Stimulated activated CD8-positive, alpha-beta memory T cell treated with anti-CD3 and anti-CD28 coated beads, Interleukin-7, amount 100 ng/mL, for 48 hours (primary cell): ENCODE measurements around the gene GJC2.
"Not testable (repeated sequence)": the region's sequence is repeated elsewhere in the genome, so short reads cannot be mapped to it uniquely, and the experiment has no call there.

Source experiments
- DNase-seq, 2 donors: peaks; one replicate each; pipeline ENCODE4 v3.0.0-alpha.2; 2020; ENCODE audit warnings: low read depth in 1 of 2; ENCODE audit errors: extremely low read depth in 1 of 2

Gene GJC2

DNA sequence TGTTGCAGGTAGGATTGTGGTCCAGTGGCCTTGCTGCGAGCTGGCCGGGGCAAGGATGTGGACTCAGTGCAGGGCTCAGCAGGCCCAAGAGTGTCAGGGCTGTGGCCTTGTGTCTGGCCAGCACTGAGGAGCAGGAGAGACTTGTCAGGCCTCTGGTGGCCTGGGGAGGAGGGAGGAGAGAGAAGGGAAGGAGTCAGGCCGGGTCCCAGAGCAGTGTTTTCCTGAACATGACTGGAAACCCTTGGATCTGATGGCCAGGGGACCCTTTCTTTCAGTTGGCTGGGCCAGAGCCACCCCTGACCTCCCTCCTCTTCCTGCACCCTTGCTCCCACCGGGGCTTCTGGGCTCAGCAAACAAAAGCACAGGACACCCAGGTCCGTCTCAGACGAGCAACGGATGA, 20.9 kb downstream of the GJC2 start:
- no peak for DNase-seq

DNA sequence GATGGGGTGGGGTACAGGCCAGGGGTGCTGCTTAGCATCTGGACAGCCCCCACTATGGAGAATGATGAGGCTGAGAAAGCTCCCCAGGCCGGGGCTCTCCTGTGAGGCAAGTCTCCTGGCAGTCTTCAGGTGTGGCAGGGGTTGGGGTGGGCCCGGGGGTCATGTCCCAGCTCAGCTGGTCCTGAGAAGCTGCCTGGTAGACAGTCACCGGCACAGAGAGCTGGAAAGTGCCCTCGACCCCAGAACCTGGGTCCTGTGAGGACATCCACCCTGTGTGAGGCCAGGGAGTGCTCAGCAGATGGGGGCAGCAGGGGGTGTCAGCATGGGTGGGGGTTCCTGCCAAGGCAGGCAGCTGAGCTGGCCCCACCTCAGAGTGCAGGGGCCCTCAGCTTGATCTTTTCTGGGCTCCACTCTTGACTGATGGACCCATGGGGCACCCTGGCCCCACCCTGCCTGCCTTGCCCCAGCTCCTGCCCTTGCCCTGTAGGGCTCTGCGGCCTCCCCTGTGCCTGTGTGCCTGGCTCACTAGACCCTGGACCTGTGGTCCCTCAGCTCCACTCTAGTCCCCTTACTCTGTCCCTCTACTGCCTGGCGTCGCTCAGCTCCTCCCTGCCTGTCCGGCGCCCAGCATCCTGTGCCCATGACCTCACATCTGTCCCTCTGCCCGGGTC, 21.6 kb downstream of the GJC2 start:
- DNase-seq = no peak

DNA sequence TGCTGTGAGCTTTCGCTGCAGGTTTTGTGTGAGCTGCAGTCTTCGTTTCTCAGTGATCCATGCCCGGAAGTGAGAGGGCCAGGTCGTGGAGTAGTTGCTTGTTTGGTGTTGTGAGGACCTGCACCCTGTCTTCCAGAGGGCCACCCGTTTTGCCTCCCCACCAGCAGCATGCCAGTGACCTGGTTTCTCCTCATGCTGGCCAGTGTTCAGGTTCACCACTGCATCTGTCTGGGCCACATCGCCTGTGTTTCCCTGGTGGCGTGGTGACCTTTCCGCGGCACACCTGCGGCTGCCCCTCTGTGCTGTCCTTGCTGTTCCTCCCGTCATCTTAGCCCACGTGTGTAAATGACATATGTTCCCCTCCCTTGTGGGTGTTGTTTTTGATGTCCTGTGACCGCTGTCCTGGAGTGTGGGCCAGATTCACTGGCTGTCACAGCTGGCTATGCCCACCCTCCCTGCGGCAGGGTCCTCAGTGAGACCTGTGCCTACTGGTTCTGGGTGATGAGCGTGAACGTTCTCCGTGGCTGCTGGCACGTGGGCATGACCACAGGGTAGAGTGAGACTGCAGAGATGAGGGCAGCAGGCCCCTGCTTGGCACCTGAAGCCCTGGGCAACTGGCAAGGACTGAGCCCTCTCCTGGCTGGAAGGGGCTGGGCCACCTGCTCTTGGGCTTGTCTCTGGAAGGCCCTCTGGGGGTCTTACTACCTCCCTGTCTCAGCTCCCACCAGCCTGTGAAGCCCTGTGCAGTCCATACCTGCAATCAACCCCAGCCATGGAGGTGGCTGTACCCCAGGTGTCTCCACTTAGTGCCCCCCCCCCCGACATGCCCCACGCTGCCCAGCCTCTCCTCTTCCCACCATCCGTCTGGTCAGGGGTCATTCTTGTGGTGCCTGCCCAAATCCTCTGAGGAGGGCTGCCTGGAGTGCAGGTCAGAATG, 23.1 kb downstream of the GJC2 start:
- no peak for DNase-seq

DNA sequence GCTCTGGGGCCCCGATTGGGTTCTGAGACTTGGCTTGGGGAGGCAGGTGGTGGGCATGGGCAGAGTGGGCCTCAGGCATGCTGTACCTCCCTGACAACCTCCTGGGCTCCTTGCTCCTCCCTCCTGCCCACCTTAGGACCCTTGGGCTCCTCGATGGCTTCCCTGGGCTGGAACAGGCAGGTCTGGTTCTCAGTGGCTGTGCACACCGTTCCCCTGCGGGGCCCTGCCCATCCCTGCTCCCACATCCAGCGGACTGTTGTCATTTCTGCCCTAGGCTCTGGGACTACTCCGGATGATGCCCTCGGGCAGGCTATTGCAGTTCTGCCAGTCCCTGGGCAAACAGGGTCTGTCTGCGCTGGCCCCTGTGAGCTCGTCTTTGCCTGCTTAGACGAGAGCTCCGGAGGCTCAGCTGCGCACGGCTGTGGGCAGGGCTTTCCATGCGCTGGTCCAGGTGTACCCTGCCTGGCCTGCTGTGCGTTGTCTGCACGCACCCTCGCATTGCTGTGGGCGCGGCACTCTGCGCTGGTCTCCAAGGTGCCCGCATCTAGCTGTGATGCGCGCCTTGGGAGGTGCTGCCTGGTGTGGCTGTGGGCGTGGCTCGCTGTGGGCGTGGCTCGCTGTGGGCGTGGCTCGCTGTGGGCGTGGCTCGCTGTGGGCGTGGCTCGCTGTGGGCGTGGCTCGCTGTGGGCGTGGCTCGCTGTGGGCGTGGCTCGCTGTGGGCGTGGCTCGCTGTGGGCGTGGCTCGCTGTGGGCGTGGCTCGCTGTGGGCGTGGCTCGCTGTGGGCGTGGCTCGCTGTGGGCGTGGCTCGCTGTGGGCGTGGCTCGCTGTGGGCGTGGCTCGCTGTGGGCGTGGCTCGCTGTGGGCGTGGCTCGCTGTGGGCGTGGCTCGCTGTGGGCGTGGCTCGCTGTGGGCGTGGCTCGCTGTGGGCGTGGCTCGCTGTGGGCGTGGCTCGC, 24.1 kb downstream of the GJC2 start:
- DNase-seq = not testable (repeated sequence)

DNA sequence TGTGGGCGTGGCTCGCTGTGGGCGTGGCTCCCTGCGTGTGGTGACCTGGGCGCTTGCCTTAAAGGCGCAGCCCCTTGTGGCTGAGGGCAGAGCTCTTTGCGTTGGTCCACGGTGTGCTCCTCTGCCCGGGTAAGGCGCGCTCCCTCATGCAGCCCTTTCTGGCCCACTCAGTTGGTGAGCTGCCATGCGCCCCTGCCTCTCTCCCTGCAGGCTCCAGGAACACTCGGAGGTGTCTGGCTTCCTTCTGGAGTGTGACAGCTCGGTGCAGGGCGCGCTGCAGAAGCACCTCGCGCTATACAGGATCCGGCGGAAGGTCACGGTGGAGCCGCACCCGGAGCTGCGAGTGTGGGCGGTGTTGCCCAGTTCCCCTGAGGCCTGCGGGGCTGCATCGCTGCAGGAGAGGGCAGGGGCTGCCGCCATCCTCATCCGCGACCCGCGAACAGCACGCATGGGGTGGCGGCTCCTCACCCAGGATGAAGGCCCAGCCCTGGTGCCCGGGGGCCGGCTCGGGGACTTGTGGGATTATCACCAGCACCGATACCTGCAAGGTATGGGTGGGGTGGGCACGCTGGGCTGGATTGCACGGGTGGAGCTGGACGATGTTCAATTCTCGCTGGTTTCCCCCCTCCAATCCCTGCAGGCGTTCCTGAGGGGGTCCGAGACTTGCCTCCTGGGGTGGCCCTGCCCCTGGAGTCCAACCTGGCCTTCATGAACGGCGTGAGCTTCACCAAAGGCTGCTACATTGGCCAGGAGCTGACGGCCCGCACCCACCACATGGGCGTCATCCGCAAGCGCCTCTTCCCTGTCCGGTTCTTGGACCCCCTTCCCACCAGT, 25.0 kb downstream of the GJC2 start:
- no peak for DNase-seq

DNA sequence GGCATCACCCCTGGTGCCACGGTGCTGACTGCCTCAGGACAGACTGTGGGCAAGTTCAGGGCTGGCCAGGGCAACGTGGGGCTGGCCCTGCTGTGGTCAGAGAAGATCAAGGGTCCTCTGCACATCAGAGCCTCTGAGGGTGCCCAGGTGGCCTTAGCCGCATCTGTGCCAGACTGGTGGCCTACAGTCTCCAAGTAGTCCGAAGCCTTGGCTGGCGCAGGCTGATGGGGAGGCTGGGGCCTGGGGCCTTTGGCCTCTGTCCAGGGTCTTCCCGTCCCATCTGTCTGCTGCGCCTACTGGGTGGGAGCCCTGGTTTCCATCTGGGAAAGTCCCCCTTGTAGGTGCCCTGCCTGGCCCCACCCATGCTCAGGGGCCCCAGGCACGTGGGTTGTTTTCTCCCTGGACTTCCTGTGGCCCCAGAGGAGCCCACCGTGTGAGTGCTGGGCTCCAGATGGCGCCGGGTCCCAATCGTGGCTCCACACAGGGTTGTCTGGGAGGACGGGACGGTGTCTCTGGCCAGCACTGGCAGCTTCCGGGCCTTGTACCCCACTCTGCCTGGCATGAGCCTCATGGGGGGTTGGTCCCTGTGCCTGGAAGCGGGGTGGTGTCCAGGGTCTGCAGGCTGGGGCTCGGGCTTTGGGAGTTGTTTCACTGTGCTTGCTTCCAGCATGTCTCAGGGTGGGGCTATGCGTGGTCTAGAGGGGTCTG, 25.7 kb downstream of the GJC2 start:
- no peak for DNase-seq

DNA sequence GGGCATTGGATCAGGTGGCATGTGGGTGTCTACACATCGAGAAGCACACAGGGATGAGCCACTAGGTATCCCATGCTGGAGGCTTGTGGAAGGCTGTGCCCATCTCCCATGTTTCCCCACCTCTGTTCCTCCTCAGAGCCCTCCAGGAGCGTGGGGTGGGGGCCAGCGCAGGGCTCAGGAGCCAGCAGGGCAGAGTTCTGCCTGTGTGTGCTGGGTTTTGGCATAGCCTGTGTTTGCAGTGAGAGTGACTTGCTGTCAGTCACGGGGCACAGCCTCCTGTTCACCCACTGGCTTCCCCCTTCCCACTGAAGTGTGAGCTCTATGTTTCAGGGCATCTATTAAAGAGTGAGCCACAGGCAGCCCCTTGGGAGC, 26.3 kb downstream of the GJC2 start:
- no peak for DNase-seq

DNA sequence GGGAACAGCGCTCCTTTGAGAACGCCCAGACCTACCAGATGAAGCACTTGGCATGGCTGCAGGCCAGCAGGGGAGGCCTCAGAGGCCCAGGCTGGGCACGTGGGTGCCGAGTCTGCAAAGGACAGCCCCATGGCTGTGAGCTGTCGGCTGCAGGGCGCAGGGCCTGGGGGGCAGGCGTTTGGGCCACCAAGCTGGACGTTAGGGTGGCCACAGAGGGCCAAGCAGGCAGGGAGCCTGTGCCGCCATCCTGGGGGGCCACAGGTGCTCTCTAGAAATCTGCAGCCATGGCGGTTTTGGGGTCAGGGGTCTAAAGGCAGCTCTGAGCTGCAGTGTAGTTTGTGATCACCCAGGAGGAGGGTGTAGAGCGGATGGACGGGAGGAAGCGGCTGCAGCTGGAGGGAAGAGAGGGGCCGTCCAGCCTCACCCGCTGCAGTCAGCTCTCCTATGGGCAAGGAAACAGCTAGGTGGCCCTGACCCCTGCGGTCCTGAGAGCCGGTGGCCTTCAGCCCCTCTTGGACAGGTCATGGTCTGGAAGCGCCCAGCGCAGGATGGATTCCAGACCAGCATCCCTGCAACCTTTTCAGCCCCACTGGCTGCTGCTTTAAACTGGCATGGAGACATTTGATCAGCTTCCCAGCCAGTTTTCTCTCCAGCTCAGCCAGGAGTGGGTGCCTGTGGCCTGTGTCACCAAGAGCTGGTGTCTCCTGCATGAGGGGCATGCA, 26.9 kb downstream of the GJC2 start:
- DNase-seq = no peak

DNA sequence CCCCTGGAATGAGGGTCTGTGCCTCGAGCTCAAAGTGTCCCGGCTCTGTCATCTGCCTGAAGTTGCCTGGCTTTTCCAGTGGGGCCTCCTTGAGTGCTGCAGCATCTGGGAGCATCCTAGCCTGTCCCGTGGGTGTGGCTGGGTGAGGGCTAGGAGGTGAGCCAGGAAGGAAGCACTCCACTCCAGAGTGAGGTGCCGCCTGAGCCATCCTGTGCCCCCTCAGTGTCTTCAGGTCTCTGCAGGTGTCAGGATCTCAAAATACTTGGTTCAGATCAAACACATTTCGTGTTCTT, 27.4 kb downstream of the GJC2 start:
- no peak for DNase-seq

DNA sequence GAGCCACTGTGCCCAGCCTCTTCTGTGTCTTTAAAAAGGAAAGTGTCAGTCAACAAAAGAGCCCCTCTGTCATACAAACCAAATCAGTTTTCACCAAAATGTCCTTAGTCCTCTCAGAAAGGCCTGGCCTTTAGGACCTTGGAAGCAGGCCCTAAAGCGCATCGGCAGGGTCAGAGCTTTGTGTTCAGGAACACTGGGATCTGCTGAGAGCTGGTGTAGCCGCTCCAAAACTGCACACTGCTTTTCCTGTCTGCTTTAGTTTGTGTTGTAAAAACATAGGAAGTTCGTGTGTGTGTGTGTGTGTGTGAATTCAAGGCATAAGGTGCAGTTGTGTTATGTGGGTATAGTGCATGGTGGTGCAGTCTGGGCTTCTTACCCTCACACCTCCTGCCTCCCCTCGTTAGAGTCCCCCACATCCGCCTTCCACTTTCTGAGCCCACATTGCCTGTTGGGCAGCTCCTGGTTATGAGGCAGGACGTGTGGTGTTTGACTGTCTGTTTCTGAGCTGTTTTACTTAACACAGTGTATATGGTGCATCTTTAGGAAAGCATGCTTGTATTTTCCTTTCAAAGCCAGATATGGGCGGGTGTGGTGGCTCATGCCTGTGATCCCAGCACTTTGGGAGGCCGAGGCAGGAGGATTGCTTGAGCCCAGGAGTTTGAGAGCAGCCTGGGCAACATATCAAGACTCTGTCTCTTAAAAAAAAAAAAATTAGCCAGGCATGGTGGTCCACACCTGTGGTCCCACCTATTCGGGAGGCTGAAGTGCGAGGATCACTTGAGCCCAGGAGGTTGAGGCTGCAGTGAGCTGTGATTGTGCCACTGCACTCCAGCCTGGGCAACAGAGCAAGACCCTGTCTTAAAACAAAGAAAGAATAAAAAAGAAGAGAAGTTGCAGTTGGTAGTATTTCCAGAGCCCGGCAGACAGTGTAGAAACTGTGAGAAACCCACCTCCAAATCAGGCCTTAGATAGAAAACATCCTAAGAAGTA, 28.3 kb downstream of the GJC2 start:
- DNase-seq = no peak

DNA sequence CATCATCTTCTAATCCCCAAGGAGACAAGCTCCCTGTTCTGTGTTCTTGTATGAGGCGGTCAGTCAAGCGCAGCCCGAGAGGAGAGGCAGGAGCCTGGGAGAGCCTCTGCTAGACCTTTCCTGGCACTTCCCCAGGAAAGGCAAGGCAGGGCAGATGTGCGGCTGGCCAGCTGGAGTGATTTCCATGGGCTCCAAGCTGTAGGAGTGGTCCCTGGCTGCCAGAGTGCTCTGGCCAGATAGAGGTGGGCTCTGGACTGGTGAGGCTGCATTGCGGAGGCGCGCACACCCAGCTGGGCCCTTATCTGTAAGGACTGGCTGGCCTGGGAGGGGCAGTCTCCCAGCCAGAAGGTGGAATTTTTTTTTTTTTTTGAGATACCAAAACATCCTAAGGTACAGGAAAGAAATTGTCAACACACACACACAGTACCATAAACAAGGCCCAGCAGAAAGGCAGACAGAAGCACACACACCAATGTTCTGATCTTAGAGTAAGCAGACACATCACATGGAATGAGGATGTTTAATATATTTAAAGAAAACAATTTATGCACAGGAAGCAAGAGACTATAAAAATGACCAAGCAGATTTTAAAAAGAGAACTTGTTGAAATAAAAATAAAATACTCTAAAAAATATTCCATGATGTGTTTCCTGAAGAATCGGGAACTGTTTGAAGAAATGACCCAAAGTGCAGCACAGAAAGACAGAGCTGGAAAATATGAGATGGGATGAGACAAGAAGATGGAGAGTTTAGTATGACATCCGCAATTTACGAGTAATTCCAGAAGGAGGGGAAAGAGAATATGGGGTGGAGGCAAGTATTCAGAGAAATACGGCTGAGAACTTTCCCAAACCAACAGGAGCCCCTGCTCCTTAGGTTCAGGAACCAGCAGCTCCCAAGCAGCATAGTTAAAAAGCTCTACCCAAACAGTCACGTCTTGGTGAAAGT, 29.3 kb downstream of the GJC2 start:
- no peak for DNase-seq

DNA sequence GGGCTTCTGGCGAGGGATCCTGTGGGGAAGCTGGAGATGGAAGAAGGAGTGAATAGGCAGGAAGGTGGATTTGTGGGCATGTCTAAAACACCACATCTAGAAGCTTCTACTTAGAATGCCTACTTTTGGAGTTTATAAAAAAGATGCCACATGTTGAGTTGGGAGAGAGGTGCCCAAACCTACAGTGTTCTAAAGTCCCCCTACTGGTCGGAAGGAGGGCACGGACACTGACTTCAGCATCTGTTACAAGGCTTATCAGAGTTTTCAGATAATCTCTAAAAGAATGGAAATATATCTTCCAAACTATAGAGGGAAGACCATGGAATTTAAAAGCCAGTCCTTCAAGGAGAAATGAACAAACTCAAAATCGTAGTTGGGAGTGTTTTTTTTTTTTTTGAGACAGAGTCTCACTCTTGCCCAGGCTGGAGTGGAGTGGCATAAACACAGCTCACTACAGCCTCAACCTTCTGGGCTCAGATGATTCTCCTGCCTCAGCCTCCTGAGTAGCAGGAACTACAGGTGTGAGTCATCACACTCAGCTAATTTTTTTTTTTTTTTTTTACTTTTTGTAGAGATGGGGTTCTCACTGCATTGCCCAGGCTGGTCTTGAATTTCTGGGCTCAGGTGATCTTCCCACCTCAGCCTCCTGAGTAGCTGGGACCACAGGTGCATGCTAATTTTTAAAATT, 30.7 kb downstream of the GJC2 start:
- DNase-seq = no peak

DNA sequence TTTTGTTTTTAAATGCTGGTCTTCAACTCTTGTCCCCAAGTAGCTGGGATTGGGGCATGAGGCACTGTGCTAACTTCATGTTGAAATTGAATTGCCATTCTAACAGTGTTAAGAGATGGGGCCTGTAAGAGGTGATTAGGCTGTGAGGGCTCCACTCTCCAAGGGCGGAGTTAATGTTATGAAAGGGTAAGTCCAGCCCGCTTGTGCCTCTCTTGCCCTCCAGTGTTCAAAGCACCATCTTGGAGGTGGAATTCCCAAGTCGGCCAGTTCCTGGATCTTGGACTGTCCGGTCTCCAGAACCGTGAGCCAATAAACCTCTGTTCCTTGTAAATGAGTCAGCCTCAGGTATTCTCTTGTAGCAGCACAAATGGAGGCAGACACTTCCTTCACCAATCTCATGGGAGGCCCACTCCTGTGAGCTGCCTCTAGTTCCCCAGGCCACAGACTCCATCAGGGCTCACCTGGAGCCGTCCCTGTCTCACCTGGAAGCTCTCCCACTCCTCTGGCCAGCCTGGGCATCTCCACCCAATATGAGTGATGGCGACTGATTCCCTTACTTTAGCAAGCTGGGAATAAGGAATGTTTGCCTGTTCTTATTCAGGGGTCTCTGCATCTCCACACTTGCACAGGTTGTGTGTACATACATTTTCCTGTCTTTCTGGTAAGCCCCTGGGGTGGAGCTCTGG, 31.4 kb downstream of the GJC2 start:
- DNase-seq = no peak

DNA sequence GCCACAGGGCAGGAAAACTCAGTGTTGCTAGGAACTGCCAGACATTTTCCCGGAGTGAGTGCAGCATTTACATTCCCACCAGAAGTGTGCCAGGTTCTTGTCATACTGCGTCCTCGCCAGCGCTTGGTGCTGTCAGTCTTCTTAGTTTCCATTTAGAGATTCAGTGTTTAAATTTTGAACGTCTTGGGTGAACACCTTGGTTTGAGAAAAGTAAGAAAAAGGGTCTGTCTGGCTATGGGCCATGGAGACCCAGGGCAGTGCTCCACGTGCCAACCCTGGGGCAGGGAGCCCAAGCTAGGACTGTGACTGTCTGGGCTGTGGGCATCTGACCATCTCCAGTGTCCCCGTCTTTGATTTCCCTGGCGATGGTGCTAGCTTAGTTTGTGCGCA, 31.9 kb downstream of the GJC2 start:
- no peak for DNase-seq

DNA sequence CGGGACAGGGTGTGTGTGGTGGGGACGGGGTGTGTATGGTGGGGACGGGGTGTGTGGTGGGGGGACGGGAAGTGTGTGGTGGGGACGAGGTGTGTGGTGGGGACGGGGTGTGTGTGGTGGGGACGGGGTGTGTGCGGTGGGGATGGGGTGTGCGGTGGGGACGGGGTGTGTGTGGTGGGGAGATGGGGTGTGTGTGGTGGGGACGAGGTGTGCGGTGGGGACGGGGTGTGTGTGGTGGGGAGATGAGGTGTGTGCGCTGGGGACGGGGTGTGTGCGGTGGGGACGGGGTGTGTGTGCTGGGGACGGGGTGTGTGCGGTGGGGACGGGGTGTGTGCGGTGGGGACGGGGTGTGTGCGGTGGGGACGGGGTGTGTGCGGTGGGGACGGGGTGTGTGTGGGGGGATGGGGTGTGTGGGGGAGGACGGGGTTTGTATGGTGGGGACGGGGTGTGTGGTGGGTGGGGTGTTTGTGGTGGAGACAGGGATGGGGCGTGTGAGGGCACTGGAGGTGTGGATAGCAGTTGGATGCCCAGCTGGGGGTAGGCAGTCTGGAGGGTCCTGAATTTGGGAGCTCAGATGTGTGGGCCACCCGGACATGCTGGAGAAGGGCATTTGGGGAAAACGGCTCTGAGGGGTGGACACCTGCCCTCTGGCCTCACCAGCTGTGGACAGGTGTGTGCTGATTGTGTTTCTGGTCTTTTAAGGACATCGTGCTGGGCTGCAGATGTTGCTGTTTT, 32.7 kb downstream of the GJC2 start:
- DNase-seq = no peak
